Measurements from ENCODE around the gene PRKCA. TPM values are rescaled to one million over a fixed set of nuclear protein-coding genes. Genes with fewer than 3 reads are reported as not detected.
A peak's percentile ranks its signal among the peaks of the same experiment; 100 is the strongest.

The PRKCA gene
- total and polyA plus RNA-seq, 4 donors = 3.0 to 14.1 (median 5.4) TPM

- peak overlapping the region in 1 of 3 donors; percentile 9 for H3K4me3 ChIP-seq (ENCODE audit: low read depth in 1 of 3, low read length in 3 of 3)
These were observed 149.1 kb downstream of the PRKCA start for GRCh38 chr17:66451188-66452149.

More at GRCh38 chr17:66451188-66452149, 149.1 kb downstream of the PRKCA start:
- WGBS = 50% methylated on average over 15 of the region's 15 CpGs
- H3K36me3 ChIP-seq (ENCODE audit: control insufficient read depth in 4 of 4, insufficient read depth in 3 of 4, low read depth in 1 of 4, low read length in 3 of 4) = no peaks in the 10 kb centered on the region
- peak; percentile 57 for DNase-seq (ENCODE audit: low spot score)
- no peak overlapping the region for H3K9ac ChIP-seq (ENCODE audit: low read depth in 1 of 2, low read length in 2 of 2)
- H3K27ac ChIP-seq (ENCODE audit: low read depth in 1 of 2, low read length in 2 of 2) = no peak overlapping the region
- no peaks in the 10 kb centered on the region for H3K9me3 ChIP-seq (ENCODE audit: control insufficient read depth in 4 of 4, low read length in 3 of 4)
- TF ChIP-seq HNF4A (conservative IDR thresholded peaks at IDR 0.05) (peak; percentile 78 to 84), RXRA (IDR thresholded peaks at IDR 0.05) (peak in 1 of 2 donors; percentile 36), FOXA1 (IDR thresholded peaks at IDR 0.05) (no peak), CTCF (IDR thresholded peaks at IDR 0.05; ENCODE audit: low read depth, low read length, missing input control) (peak; percentile 44), RAD21 (IDR thresholded peaks at IDR 0.05) (peak; percentile 61 to 70), REST (IDR thresholded peaks at IDR 0.05) (no peak), NR2F2 (IDR thresholded peaks at IDR 0.05) (no peak), MAX (IDR thresholded peaks at IDR 0.05) (no peak), EGR1 (IDR thresholded peaks at IDR 0.05; ENCODE audit: low read depth in 2 of 2) (peak in 1 of 2 donors; percentile 7), TAF1 (conservative IDR thresholded peaks at IDR 0.05) (no peak), ATF3 (IDR thresholded peaks at IDR 0.05) (no peak), HNF4G (IDR thresholded peaks at IDR 0.05) (peak; percentile 51), JUND (IDR thresholded peaks at IDR 0.05) (peak in 1 of 2 donors; percentile 44), ZBTB33 (IDR thresholded peaks at IDR 0.05) (no peak), GABPA (IDR thresholded peaks at IDR 0.05 in 1 of 2, conservative IDR thresholded peaks at IDR 0.05 in 1 of 2) (no peak), SP1 (IDR thresholded peaks at IDR 0.05) (peak; percentile 54), YY1 (IDR thresholded peaks at IDR 0.05) (no peak), FOXA2 (IDR thresholded peaks at IDR 0.05) (no peak)
- peaks cover 2 to 8% (median 6%) of the 10 kb centered on the region in 4 donors for H3K4me1 ChIP-seq (ENCODE audit: control insufficient read depth in 4 of 4, insufficient read depth in 4 of 4, low read length in 3 of 4)
- no peaks in the 10 kb centered on the region for H3K27me3 ChIP-seq (ENCODE audit: control insufficient read depth in 4 of 4, insufficient read depth in 4 of 4, low read length in 3 of 4)

Measured in liver (tissue), 9 donors.